Activated effector memory CD4-positive, alpha-beta T cell treated with Interleukin-2 at 50 U/mL for 16 hours (primary cell): ENCODE data around the gene WNT2B.
"Not testable (repeated sequence)": the region's sequence is repeated elsewhere in the genome, so short reads cannot be mapped to it uniquely, and the experiment has no call there.

Experiments
- DNase-seq: peaks from one replicate; pipeline ENCODE4 v3.0.0-alpha.2; 2020

The WNT2B gene

GRCh38 chr1:112508278-112509004 lies at the start of gene WNT2B:
Gene WNT2B, plus strand, starts transcription at chr1:112508965. Its CDS starts 298 bp downstream, at chr1:112509263.
- peak; percentile 41 for DNase-seq

- no peak for DNase-seq
These were observed 48.1 kb upstream of the WNT2B start for GRCh38 chr1:112460615-112461014.

- DNase-seq = no peak
These were observed 47.4 kb upstream of the WNT2B start for GRCh38 chr1:112461200-112461871.

- no peak for DNase-seq
These were observed 45.8 kb upstream of the WNT2B start for GRCh38 chr1:112462953-112463279.

GRCh38 chr1:112464501-112464900 lies 44.3 kb upstream of the WNT2B start:
- no peak for DNase-seq

GRCh38 chr1:112465122-112465521 lies 43.6 kb upstream of the WNT2B start:
- DNase-seq = no peak

- DNase-seq = peak; percentile 73
These were observed 42.6 kb upstream of the WNT2B start for GRCh38 chr1:112466078-112466660.

GRCh38 chr1:112470324-112470723 lies 38.4 kb upstream of the WNT2B start:
- DNase-seq = not testable (repeated sequence)

GRCh38 chr1:112470966-112471365 lies 37.8 kb upstream of the WNT2B start:
- DNase-seq = no peak

GRCh38 chr1:112472142-112472541 lies 36.6 kb upstream of the WNT2B start:
- DNase-seq = no peak

- DNase-seq = no peak
These were observed 31.2 kb upstream of the WNT2B start for GRCh38 chr1:112477550-112477949.

GRCh38 chr1:112478314-112478713 lies 30.5 kb upstream of the WNT2B start:
- no peak for DNase-seq

- not testable (repeated sequence) for DNase-seq
These were observed 22.7 kb upstream of the WNT2B start for GRCh38 chr1:112486063-112486462.

GRCh38 chr1:112487686-112488085 lies 21.1 kb upstream of the WNT2B start:
- DNase-seq = not testable (repeated sequence)

- no peak for DNase-seq
These were observed 20.6 kb upstream of the WNT2B start for GRCh38 chr1:112488141-112488540.

- no peak for DNase-seq
These were observed 16.7 kb upstream of the WNT2B start for GRCh38 chr1:112492076-112492475.

- DNase-seq = no peak
These were observed 15.4 kb upstream of the WNT2B start for GRCh38 chr1:112493351-112493750.

GRCh38 chr1:112496290-112496689 lies 12.5 kb upstream of the WNT2B start:
- no peak for DNase-seq

GRCh38 chr1:112501810-112502641 lies 6.7 kb upstream of the WNT2B start:
- peak; percentile 38 for DNase-seq

GRCh38 chr1:112502826-112503225 lies 5.9 kb upstream of the WNT2B start:
- DNase-seq = no peak

- DNase-seq = no peak
These were observed 4.6 kb upstream of the WNT2B start for GRCh38 chr1:112504001-112504660.

GRCh38 chr1:112504661-112505399 lies 3.9 kb upstream of the WNT2B start:
- no peak for DNase-seq
